Measurements from ENCODE around the gene GIPC2. TPM values are rescaled to one million over a fixed set of nuclear protein-coding genes. Genes with fewer than 3 reads are reported as not detected.
"Not testable (repeated sequence)": the region's sequence is repeated elsewhere in the genome, so short reads cannot be mapped to it uniquely, and the experiment has no call there.

GIPC2 gene
- polyA plus RNA-seq, 1 donor (not counting 4 experiments of a cell fraction or from before 2014, with no cell fraction given): 0.28 TPM

GRCh38 chr1:78060857-78061563 lies 15.2 kb downstream of the GIPC2 start:
- Histone ChIP-seq H2AFZ (ENCODE audit: control insufficient read depth, low read length) (peak overlapping the region; percentile 78), H3K27ac (ENCODE audit: control insufficient read depth, insufficient read depth, low read length) (peak overlapping the region; percentile 56), H3K4me3 (ENCODE audit: control insufficient read depth in 2 of 3, extremely low read depth in 1 of 3, insufficient read depth in 2 of 3, low read depth in 1 of 3, low read length in 3 of 3) (peak overlapping the region in 1 of 3 experiments; percentile 22), H3K9me3 (ENCODE audit: control insufficient read depth, low read depth, low read length) (no peaks in the 10 kb centered on the region), H3K4me2 (ENCODE audit: control insufficient read depth, extremely low read depth, insufficient read depth, low read depth, low read length) (peak overlapping the region; percentile 64), H3K27me3 (ENCODE audit: control insufficient read depth, extremely low read depth, insufficient read depth, low read length) (no peaks in the 10 kb centered on the region), H3K79me2 (ENCODE audit: control insufficient read depth, insufficient read depth, low read length) (no peaks in the 10 kb centered on the region), H3K36me3 (ENCODE audit: control insufficient read depth in 2 of 2, extremely low read depth in 1 of 2, insufficient read depth in 2 of 2, low read length in 2 of 2) (no peaks in the 10 kb centered on the region), H3K9me1 (ENCODE audit: control insufficient read depth, extremely low read depth, insufficient read depth, low read length) (no peaks in the 10 kb centered on the region), H3K4me1 (ENCODE audit: control insufficient read depth, extremely low read depth, insufficient read depth, low read length) (peaks cover 17% of the 10 kb centered on the region), H4K20me1 (ENCODE audit: control insufficient read depth, extremely low read depth, insufficient read depth, low read length) (no peaks in the 10 kb centered on the region), H3K9ac (ENCODE audit: control insufficient read depth, extremely low read depth, insufficient read depth, low read length) (peak overlapping the region; percentile 3)
- dilution Hi-C loops (cut with MboI; ENCODE audit: extremely low pct_ligation_motif_present, low sequenced_read_pairs): no loop called here
- FAIRE-seq: peak; percentile 85
- no peak for DNase-seq (ENCODE audit: low read depth, low spot score)
- TF ChIP-seq, protein P1, sequence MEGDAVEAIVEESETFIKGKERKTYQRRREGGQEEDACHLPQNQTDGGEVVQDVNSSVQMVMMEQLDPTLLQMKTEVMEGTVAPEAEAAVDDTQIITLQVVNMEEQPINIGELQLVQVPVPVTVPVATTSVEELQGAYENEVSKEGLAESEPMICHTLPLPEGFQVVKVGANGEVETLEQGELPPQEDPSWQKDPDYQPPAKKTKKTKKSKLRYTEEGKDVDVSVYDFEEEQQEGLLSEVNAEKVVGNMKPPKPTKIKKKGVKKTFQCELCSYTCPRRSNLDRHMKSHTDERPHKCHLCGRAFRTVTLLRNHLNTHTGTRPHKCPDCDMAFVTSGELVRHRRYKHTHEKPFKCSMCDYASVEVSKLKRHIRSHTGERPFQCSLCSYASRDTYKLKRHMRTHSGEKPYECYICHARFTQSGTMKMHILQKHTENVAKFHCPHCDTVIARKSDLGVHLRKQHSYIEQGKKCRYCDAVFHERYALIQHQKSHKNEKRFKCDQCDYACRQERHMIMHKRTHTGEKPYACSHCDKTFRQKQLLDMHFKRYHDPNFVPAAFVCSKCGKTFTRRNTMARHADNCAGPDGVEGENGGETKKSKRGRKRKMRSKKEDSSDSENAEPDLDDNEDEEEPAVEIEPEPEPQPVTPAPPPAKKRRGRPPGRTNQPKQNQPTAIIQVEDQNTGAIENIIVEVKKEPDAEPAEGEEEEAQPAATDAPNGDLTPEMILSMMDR (optimal IDR thresholded peaks at IDR 0.05 in 1 of 3, IDR thresholded peaks at IDR 0.05 in 1 of 3, conservative IDR thresholded peaks at IDR 0.05 in 1 of 3; ENCODE audit: extremely low read depth in 1 of 3, insufficient read depth in 2 of 3, low read length in 3 of 3): peak in 2 of 3 experiments; percentile 23 to 29
- TF ChIP-seq EZH2 (IDR thresholded peaks at IDR 0.05; ENCODE audit: low read length): no peak

DNA sequence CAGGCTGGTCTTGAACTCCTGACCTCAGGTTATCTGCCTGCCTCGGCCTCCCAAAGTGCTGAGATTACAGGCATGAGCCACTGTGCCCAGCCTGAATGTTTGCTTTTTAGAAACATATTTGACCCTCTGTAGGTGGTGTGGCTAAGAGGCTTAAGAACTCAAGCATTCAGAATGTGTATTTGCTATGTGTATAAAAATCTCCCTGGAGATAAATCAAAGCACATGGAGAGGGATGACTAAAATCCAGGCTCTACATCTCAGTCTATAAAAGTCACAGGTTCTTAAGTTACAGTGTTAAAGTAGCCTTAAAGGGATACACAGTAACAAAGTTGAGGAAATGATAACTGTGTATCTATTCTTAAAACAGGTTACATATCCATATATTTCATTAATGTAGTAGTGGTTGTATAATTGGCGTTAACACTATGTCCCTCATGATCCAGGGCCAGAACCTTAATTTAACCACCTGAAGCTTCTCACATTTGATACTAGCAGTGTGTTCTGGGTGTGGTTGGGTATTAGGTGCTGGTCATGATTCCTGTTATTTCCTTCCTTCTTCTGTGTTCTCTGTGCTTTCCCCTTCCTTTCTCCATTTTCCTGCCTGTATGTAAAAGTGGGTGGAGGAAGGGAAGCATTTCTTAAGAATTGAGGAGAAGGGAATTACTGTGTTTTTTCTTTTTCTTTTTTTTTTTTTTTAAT lies 16.2 kb downstream of the GIPC2 start:
- no peak overlapping the region for H3K4me3 ChIP-seq (ENCODE audit: control insufficient read depth in 2 of 3, extremely low read depth in 1 of 3, insufficient read depth in 2 of 3, low read depth in 1 of 3, low read length in 3 of 3)
- TF ChIP-seq, protein P1 (optimal IDR thresholded peaks at IDR 0.05 in 1 of 3, IDR thresholded peaks at IDR 0.05 in 1 of 3, conservative IDR thresholded peaks at IDR 0.05 in 1 of 3; ENCODE audit: extremely low read depth in 1 of 3, insufficient read depth in 2 of 3, low read length in 3 of 3): no peak
- no peaks in the 10 kb centered on the region for H3K27me3 ChIP-seq (ENCODE audit: control insufficient read depth, extremely low read depth, insufficient read depth, low read length)
- H3K9me1 ChIP-seq (ENCODE audit: control insufficient read depth, extremely low read depth, insufficient read depth, low read length): no peaks in the 10 kb centered on the region
- H4K20me1 ChIP-seq (ENCODE audit: control insufficient read depth, extremely low read depth, insufficient read depth, low read length): no peaks in the 10 kb centered on the region
- H3K4me1 ChIP-seq (ENCODE audit: control insufficient read depth, extremely low read depth, insufficient read depth, low read length): peaks cover 17% of the 10 kb centered on the region
- DNase-seq (ENCODE audit: low read depth, low spot score): no peak
- H3K79me2 ChIP-seq (ENCODE audit: control insufficient read depth, insufficient read depth, low read length): no peaks in the 10 kb centered on the region
- FAIRE-seq: no peak
- no peaks in the 10 kb centered on the region for H3K36me3 ChIP-seq (ENCODE audit: control insufficient read depth in 2 of 2, extremely low read depth in 1 of 2, insufficient read depth in 2 of 2, low read length in 2 of 2)
- no peaks in the 10 kb centered on the region for H3K9me3 ChIP-seq (ENCODE audit: control insufficient read depth, low read depth, low read length)
- peak overlapping the region; percentile 74 for H2AFZ ChIP-seq (ENCODE audit: control insufficient read depth, low read length)
- no peak overlapping the region for H3K27ac ChIP-seq (ENCODE audit: control insufficient read depth, insufficient read depth, low read length)
- dilution Hi-C loops (cut with MboI; ENCODE audit: extremely low pct_ligation_motif_present, low sequenced_read_pairs): no loop called here
- H3K4me2 ChIP-seq (ENCODE audit: control insufficient read depth, extremely low read depth, insufficient read depth, low read depth, low read length): no peak overlapping the region
- no peak overlapping the region for H3K9ac ChIP-seq (ENCODE audit: control insufficient read depth, extremely low read depth, insufficient read depth, low read length)

DNA sequence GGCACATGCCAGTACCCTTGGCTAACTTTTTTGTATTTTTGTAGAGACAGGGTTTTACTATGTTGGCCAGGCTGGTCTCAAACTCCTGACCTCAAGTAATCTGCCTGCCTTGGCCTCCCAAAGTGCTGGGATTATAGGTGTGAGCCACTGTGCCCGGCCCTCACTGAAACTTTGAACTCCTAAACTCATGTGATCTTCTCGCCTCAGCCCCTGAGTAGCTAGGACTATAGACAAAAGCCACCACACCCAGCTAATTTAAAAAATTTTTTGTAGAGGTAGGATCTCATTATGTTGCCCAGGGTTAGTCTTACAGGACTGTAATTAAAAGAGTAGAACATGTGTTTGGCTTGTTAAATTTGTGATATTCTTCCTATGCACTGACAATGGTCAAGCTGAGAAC lies 19.1 kb downstream of the GIPC2 start:
- H2AFZ ChIP-seq (ENCODE audit: control insufficient read depth, low read length); H3K36me3 ChIP-seq (ENCODE audit: control insufficient read depth in 2 of 2, extremely low read depth in 1 of 2, insufficient read depth in 2 of 2, low read length in 2 of 2); H3K9me1 ChIP-seq (ENCODE audit: control insufficient read depth, extremely low read depth, insufficient read depth, low read length); H3K4me2 ChIP-seq (ENCODE audit: control insufficient read depth, extremely low read depth, insufficient read depth, low read depth, low read length); dilution Hi-C loops (cut with MboI; ENCODE audit: extremely low pct_ligation_motif_present, low sequenced_read_pairs); H3K9ac ChIP-seq (ENCODE audit: control insufficient read depth, extremely low read depth, insufficient read depth, low read length); H3K27me3 ChIP-seq (ENCODE audit: control insufficient read depth, extremely low read depth, insufficient read depth, low read length); FAIRE-seq; H3K4me3 ChIP-seq (ENCODE audit: control insufficient read depth in 2 of 3, extremely low read depth in 1 of 3, insufficient read depth in 2 of 3, low read depth in 1 of 3, low read length in 3 of 3); H3K27ac ChIP-seq (ENCODE audit: control insufficient read depth, insufficient read depth, low read length); H3K79me2 ChIP-seq (ENCODE audit: control insufficient read depth, insufficient read depth, low read length); H3K9me3 ChIP-seq (ENCODE audit: control insufficient read depth, low read depth, low read length); H4K20me1 ChIP-seq (ENCODE audit: control insufficient read depth, extremely low read depth, insufficient read depth, low read length); DNase-seq (ENCODE audit: low read depth, low spot score): not testable (repeated sequence)
- peaks cover 20% of the 10 kb centered on the region for H3K4me1 ChIP-seq (ENCODE audit: control insufficient read depth, extremely low read depth, insufficient read depth, low read length)

Data from keratinocyte (primary cell).